GM19397 (cell line): ENCODE results near the gene SSTR4.
"Not testable (repeated sequence)": the region's sequence is repeated elsewhere in the genome, so short reads cannot be mapped to it uniquely, and the experiment has no call there.

Experiments
- ATAC-seq: cut with Tn5 transposase; IDR thresholded peaks from one replicate; pipeline ENCODE4 v1.9.1; 2021; ENCODE audit warnings: mild to moderate bottlenecking, moderate library complexity; ENCODE audit not compliant: unreplicated experiment

The SSTR4 gene, protein sequence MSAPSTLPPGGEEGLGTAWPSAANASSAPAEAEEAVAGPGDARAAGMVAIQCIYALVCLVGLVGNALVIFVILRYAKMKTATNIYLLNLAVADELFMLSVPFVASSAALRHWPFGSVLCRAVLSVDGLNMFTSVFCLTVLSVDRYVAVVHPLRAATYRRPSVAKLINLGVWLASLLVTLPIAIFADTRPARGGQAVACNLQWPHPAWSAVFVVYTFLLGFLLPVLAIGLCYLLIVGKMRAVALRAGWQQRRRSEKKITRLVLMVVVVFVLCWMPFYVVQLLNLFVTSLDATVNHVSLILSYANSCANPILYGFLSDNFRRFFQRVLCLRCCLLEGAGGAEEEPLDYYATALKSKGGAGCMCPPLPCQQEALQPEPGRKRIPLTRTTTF

DNA sequence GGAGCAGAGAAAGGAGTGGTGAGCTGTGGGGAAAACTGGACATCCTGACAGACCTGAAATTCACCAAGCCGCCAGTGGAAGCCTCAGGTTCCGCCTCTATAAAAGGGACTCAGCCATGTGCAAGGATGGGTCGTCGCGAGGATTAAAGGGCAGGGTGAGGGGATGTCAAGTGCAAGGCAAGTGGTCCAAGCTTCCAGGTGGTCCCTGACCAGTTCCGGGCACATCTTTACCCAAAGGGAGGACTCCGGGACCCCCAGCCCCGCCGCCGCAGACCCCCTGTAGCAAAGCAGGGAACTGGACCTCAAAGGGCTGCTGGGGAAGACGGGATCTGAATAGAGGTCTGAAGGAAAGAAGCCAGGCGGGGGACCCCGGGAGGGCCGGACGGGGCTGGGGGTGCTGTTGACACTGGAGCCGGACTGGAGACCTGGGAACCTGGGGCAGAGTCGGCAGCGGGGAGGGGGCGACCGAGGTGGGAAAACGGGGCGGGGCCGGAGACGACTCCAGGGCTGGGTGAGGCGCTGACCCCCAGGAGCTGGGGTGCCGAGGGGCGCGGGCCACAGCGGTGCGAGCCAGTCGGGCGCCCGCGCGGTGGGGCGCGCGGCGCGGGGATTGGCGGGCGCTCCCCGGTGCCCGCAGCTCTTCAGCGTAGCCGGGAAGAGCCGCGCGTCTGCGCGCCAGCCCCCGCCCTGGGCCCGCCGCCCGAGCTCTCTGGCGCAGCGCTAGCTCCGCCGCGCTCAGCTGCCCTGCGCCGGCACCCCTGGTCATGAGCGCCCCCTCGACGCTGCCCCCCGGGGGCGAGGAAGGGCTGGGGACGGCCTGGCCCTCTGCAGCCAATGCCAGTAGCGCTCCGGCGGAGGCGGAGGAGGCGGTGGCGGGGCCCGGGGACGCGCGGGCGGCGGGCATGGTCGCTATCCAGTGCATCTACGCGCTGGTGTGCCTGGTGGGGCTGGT, at the start of gene SSTR4:
SSTR4 (plus strand) TSS at position 592 of the 951 bp plus-strand sequence; CDS start at position 764, 172 bp downstream.
- ATAC-seq, result no peak

DNA sequence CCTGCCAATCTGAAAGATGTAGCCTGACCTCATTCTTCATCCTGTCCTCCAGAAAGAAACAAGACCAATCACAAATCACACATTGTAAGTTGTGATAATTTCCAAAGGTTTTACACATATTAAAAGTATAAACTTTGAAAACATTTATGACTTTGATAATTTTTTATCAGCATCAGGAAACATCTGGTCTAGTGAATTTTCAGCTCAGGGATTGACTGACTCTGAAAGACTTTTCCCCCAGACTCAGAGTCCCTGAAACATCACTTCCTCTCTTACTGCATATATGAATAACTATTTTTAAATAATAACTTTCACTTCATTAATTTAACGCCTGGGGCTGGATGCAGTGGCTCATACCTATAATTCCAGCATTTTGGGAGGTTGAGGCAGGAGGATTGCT, 48.5 kb upstream of the SSTR4 start:
- ATAC-seq, result no peak

DNA sequence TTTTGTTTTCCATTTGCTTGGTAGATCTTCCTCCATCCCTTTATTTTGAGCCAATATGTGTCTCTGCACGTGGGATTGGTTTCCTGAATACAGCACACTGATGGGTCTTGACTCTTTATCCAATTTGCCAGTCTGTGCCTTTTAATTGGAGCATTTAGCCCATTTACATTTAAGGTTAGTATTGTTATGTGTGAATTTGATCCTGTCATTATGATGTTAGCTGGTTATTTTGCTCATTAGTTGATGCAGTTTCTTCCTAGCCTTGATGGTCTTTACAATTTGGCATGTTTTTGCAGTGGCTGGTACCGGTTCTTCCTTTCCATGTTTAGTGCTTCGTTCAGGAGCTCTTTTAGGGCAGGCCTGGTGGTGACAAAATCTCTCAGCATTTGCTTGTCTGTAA, 43.7 kb upstream of the SSTR4 start:
- not testable (repeated sequence) for ATAC-seq

DNA sequence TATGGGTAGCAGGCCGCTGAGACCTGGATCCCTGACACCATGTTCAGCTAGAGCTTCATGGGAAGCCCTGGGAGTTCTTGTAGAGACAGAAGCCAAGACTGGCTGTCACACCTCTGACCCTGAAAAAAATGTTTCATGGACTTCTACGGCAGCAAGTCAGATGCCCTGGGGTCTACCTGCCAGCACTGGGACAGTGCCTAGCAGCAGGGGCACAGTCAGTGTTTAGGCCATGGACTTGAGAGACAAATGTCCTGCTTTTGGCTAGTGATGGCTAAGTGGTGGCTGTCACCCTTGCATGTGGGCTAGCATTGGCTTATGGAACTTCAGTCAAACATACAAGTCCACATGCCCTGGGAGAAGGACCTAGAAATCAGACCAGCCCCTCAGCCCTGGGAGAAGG, 41.3 kb upstream of the SSTR4 start:
- no peak for ATAC-seq

DNA sequence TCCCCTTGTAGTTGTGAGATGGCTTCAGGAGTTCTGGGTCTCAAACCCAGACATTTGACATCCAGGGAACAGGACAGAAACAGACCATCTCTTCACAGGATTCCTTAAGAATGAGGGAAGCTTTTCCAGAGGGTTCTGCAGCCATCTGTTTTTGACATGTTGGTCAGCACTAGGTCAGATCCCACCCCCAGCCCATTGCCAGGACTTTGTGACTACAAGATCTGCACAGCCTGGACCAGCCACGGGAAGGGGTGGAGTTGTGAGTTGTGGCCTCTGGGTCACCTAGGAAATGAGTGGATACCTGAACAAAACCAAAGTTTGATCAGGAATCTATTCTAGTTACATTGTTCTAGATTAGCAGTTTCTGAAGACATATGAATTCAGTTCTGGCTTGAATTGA, 39.2 kb upstream of the SSTR4 start:
- ATAC-seq, result no peak

DNA sequence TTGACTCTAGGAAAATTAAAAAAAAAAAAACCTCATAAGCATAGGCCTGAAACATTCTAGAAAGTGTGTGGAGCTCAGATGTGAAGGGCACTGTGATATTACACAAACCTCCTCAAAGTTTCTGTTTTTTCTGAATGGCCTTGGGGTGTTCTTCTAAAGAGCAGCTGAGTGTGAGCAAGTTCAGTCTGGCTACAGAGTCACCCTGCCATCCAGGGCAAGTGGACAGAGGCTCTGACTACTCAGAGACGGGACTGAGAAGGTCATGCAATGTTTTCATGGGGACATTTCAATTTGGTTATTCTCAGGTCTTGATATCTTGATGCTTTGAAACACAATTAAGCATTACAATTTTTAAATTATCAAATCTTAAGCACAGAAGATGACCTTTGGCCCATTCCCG, 36.6 kb upstream of the SSTR4 start:
- ATAC-seq, result no peak

DNA sequence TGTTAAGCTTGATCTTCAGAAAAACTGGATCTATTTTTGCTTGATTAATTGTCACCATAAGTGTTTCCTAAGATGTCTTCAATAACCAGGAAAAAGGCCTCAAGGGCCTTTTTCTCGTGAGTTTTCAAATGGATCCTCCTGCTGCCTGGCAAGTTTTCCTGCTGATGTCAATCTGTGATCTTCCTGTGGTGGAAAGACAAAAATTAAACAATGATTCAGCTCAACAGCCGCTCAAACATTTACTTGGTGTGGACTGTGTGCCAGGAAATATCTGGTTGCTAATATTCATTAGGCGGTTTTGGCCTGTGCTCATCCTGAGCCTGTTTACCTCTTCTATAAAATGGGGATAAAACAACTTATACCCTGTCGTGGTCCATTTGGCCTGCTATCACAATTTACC, 35.4 kb upstream of the SSTR4 start:
- no peak for ATAC-seq

DNA sequence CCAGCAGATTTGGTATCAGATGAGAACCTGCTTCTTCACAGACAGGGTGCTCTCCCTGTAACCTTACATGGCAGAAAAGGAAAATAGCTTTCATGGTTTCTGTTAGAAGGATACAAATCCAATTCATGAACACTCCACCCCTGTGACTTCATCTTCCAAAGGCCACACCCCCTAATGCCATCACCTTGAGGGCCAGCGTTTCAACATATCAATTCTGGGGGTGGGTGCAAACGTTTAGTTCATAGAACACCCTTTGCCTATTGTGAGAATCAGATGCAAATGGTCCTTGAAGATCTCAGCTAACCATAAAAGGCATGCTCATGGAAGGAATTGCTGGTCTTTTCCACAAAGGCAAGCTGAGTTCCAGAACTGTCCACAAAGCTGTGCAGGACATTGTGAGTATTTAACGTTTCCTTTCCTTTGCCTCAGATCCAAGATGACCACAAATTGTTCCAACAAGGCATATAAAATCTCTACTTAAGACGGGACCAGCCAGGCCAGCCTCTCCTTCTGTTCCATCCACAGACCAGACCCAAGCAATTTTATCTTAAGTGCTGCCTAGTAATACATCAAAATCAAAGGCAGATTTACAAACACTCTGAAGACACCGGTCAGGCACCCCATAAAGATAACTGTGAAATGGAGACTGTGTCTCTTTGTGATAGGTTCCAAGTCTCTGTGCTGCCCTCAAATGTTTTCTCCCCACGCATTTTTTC, 34.7 kb upstream of the SSTR4 start:
- no peak for ATAC-seq

DNA sequence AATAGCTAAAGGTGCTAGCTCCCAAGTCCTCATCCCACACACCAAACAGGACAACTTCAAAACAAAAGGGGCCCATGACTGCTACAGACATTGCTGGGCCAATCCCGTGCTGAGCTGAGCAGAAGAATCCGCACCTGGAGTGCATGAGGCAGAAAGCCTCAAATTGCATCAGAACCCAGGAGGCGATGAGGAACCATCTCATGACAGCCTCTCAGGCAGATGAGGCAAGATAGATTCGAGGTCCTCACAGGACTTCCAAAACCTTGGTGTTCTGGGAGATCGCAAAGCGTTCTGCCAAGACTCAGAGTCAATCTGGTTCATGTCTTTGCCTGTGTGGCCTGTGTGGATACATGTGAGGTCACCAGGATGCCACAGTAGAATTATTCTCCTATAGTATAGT, 32.8 kb upstream of the SSTR4 start:
- no peak for ATAC-seq

DNA sequence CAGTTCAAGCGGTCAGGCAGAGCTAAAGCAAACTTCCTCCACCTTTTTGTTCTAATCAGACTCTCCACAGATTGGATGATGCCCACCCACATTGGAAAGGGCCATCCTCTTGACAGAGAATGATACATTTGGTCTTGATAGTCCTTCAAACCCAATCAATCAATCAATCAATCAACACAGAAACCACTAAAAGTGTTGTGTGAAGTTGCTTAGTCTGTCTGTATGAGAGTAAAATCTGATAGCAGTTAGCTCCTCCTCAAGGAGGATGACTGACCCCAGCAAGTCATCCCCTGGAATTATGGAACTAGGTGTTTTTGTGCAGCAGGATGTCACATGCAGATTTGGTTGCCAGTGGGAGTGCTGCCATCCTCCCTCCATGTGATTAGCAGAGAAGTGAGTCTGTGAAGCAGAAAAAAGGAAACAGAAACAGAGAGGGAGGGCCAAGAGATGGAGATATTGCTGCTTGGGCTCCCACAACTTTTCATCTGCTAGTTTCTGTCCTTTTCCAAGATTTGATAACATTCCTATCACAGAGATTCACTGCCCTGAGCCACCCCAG, 32.0 kb upstream of the SSTR4 start:
- no peak for ATAC-seq

DNA sequence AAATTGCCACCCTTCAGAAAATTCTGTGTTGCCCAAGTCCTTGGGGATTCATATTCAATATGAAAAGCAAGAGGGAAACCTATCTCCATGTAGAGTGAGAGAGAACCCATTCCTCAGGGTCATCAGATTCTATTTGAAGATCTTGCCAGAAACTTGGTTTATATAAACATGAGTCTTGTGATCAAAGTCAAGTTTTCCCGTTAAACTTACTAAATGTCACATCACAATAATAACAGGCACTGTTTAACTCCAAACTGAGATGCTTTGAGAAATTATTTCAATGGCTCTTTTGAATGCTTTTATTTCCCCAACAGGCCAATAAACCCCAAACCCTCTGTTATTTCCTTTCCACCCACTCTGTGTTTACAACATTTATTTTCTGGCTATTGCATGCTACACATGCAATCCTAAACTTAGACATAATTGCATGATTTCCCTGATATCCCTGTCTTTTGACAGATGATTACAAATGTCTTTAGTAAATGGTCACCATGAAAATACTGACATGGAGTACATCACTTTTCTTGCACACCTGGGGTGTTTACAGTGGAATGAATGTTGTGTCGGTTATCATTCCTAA, 31.1 kb upstream of the SSTR4 start:
- ATAC-seq, result no peak

DNA sequence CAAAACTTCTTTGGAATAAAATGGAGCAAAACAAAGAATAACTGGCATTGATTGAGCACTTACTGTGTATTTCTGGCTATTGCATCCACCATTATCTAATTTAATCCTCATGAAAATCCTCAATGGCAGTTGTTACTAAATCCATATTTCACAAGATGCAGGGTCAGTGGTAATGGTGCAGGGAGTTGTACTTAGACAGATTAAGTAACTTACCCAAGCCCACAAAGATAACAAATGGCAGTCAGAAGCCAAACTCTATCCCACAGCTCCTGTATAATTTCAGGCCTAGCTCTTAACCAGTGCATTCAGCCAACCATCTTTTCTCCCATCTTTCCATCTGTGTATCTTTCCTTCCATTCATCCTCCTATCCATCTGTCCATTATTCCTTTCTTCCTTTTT, 29.3 kb upstream of the SSTR4 start:
- ATAC-seq, result no peak

DNA sequence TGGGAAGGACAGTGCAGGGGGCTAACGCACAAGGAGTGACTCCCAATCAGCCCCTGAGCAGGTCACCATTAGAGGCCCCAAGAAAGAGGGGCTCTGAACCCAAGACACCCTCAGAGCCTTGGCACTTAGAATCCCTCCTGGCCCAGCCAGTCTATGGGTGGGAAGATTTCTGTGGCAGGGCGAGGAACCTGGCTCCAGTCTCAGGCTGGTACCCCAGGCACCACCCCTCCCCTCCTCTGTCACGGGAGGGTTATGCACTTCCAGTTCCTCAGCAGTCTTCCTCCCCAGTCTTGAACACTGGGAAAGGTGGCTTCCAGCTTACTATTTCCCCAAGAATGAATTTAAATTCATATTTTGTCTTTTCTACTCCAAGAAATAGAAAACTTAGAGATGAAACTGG, 27.6 kb upstream of the SSTR4 start:
- no peak for ATAC-seq

DNA sequence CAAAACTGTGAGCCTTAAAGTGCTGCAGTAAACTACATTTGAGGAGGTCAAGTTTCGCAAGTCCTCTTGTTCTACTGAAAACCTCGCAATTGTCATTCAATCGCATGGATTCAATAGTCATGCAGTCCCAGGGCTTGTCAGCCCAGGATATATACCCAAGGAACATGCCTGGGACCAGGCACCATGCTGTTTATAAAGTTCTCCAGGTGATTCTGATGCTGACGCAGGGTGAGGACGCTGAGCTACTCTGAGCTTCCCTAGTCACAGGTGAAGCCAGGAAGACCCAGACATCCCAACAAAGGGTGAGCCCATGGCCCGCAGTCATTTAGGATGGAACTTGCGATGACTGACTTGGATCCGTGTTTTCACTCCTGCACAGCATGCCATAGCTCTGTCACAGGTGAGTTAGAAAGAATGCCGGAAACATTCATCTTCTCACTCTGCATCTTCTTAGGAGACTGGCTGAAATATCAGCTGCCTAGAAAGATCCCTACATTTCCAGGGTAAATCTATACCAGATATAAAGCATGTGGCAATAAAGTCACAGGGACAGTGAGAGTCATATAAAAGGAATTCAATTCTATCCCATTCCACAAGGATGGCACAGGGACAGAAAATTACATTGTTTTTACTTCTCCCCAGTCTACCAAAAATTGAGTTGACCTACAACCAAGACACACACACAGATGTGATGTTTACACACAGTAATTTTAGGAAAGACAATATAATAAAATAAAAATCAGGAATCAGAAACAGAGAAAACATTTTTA, 27.0 kb upstream of the SSTR4 start:
- ATAC-seq, result no peak

DNA sequence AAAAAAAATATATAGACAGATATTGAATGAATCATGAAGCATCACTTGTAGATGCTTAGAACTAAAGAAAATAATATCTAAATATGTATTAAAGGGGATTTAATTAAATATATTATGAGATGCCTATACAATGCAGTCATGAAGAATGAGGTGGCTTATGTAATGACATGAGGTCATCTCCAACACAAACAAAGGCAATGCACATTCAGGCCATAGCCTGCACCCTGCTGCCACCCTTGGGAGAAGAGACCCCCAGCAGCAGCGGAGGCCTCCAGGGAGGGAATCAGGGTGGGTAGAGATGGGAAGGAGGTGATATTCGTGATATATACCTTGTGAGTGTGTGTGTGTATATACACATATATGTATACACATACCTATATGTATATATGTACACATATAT, 26.4 kb upstream of the SSTR4 start:
- ATAC-seq, result no peak

DNA sequence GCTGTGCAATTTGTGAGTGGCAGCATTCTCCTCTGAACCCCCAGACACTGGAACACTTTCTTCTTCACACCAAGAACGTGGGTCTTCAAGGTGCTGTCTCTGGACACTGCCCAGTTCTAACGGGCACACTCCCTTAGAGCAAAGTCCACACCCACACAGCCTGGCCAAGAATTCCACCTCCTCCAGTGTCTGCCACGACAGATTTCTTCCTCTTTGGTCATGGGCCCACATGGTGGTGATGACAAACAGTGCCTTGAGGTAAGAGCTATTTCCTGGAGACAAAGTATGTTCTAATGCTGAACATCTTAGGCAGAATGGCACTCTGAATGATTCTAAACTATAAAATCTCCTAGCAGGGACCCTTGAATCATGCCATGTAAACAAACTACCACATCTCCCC, 25.5 kb upstream of the SSTR4 start:
- no peak for ATAC-seq

DNA sequence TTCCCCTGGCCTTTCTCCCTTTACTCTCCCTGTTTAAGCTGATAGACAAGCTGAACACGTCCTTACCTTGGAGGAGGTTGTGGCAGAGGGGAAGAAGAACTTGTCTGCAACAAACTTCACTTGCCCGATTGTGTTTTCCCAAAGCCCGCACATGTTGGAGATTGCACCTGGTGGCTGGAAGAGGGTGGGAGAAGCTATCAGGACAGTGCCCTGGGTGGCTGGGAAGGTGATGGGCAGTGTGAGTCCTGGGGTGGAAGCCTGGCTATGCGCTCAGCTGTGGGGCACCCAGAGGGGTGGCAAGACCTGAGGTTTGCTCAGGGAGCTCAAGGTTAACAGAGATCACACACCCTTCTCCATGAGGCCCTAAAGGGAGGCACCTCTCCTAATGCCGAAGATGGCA, 25.0 kb upstream of the SSTR4 start:
- ATAC-seq, result no peak

DNA sequence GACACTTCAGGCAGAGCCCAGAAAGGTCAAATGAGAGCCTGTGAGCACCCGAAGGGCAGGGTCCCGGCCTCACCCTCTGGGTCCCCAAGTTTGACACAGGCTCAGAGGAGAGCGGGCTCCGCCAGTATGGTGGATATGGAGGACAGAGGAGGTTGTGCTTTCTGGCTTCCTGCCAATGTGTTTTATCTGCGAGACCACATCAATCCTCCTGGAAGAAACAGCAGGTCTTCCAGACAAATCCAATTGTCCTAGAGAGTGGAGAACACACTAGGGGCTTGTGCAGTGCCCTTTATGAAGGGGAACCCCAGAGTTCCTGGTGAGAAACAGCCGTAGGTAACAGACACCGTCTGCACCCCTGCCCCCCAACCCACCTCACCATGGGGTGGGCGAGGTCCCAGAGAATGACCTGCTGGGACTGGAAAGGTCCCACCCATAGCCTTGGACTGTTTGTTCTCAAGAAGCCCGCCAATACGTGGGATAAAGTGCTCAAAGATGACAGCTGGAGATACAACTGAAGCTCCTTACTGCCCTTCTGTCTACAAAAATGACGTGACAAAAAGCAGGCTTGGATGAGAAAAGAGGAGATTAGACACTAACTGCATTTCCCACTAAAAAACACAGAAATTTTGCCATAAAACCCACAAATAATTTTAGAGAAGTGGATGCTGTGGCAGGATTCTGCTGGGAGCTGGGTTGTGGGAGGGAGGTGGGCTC, 23.9 kb upstream of the SSTR4 start:
- ATAC-seq, result no peak

DNA sequence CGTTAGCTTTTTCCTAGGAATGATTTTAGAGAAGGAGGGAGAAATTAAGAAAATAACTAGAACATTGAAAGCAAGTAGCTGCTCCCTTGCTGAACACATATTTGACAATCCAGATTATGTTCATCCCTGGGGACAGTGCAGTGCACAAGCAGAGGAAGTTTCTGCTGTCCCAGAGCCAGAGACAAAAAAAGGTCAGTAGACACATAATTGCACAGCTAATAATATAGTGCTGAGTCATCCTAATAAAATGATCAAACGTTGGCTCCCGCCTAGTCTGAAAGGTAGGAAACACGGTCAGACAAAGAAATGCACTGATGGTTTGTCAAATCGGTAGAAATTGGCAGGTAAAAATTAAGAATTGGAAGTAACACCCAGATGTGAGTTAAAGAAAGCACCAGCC, 21.7 kb upstream of the SSTR4 start:
- no peak for ATAC-seq
